SK-N-SH (cell line): Measurements from ENCODE around the gene ECE1.
"Not testable (repeated sequence)": the region's sequence is repeated elsewhere in the genome, so short reads cannot be mapped to it uniquely, and the experiment has no call there.

Source experiments
- EP300 ChIP-seq, 2 experiments: IDR thresholded peaks; 2 replicates each; pipeline versions ENCODE4 v1.4.0 to v1.6.1; 2012; ENCODE audit warnings: borderline replicate concordance in 1 of 2, low read depth in 1 of 2, low read length in 1 of 2
- EZH2phosphoT487 ChIP-seq: fragments of 200-600 bp; sonication (generic); IDR thresholded peaks from 2 replicates; pipeline ENCODE4 v1.6.1; 2017; ENCODE audit warnings: low read depth, mixed run types, mild to moderate bottlenecking, antibody characterized with exemption, moderate library complexity, borderline replicate concordance
- FOXM1 ChIP-seq: IDR thresholded peaks from 2 replicates; pipeline ENCODE4 v1.4.0; 2012; ENCODE audit warnings: low read depth, mild to moderate bottlenecking
- RCOR1 ChIP-seq: fragments of 150-350 bp; IDR thresholded peaks from 2 replicates; pipeline ENCODE4 v1.6.1; 2017; ENCODE audit warnings: antibody characterized with exemption, low read length
- SMC3 ChIP-seq: IDR thresholded peaks from 2 replicates; pipeline ENCODE4 v1.6.1; 2012; ENCODE audit warnings: low read depth, low read length, improper control_type of control experiment
- TF ChIP-seq, protein P1 (sequence below): IDR thresholded peaks from 2 replicates; pipeline ENCODE4 v1.6.1; 2012; ENCODE audit warnings: mild to moderate bottlenecking, low read depth, low read length, moderate library complexity
- TF ChIP-seq, protein P2 (sequence below): fragments of 200-600 bp; sonication (generic); IDR thresholded peaks from 2 replicates; pipeline ENCODE4 v1.6.1; 2017; ENCODE audit warnings: antibody characterized with exemption, mild to moderate bottlenecking, moderate library complexity

DNA sequence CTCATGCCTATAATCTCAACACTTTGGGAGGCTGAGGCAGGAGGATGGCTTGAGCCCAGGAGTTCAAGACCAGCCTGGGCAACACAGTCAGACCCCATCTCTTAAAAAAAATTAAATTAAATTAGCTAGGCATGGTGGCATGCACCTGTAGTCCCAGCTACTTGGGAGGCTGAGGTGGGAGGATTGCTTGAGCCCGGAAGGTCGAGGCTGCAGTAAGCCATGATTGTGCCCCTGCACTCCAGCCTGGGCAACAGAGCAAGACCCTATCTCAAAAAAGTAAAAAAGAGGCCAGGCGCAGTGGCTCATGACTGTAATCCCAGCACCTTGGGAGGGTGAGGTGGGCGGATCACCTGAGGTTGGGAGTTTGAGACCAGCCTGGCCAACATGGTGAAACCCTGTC, 8.2 kb downstream of the ECE1 start:
- not testable (repeated sequence) for TF ChIP-seq RCOR1; FOXM1; EZH2phosphoT487; EP300 (IDR thresholded peaks at IDR 0.05; ENCODE audit: borderline replicate concordance in 1 of 2, low read depth in 1 of 2, low read length in 1 of 2); SMC3
- TF ChIP-seq, protein P1, sequence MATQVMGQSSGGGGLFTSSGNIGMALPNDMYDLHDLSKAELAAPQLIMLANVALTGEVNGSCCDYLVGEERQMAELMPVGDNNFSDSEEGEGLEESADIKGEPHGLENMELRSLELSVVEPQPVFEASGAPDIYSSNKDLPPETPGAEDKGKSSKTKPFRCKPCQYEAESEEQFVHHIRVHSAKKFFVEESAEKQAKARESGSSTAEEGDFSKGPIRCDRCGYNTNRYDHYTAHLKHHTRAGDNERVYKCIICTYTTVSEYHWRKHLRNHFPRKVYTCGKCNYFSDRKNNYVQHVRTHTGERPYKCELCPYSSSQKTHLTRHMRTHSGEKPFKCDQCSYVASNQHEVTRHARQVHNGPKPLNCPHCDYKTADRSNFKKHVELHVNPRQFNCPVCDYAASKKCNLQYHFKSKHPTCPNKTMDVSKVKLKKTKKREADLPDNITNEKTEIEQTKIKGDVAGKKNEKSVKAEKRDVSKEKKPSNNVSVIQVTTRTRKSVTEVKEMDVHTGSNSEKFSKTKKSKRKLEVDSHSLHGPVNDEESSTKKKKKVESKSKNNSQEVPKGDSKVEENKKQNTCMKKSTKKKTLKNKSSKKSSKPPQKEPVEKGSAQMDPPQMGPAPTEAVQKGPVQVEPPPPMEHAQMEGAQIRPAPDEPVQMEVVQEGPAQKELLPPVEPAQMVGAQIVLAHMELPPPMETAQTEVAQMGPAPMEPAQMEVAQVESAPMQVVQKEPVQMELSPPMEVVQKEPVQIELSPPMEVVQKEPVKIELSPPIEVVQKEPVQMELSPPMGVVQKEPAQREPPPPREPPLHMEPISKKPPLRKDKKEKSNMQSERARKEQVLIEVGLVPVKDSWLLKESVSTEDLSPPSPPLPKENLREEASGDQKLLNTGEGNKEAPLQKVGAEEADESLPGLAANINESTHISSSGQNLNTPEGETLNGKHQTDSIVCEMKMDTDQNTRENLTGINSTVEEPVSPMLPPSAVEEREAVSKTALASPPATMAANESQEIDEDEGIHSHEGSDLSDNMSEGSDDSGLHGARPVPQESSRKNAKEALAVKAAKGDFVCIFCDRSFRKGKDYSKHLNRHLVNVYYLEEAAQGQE: not testable (repeated sequence)
- TF ChIP-seq, protein P2, sequence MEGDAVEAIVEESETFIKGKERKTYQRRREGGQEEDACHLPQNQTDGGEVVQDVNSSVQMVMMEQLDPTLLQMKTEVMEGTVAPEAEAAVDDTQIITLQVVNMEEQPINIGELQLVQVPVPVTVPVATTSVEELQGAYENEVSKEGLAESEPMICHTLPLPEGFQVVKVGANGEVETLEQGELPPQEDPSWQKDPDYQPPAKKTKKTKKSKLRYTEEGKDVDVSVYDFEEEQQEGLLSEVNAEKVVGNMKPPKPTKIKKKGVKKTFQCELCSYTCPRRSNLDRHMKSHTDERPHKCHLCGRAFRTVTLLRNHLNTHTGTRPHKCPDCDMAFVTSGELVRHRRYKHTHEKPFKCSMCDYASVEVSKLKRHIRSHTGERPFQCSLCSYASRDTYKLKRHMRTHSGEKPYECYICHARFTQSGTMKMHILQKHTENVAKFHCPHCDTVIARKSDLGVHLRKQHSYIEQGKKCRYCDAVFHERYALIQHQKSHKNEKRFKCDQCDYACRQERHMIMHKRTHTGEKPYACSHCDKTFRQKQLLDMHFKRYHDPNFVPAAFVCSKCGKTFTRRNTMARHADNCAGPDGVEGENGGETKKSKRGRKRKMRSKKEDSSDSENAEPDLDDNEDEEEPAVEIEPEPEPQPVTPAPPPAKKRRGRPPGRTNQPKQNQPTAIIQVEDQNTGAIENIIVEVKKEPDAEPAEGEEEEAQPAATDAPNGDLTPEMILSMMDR: not testable (repeated sequence)
